ENCODE measurements around the gene LCN12. TPM values are rescaled to one million over a fixed set of nuclear protein-coding genes. Genes with fewer than 3 reads are reported as not detected.

The LCN12 gene
- total and polyA plus RNA-seq, 3 experiments from 2014 or later = 0.85 to 1.3 TPM; not detected in 1

- peaks cover 58% of the 10 kb centered on the region for H3K4me1 ChIP-seq (ENCODE audit: insufficient read depth, low read length)
- peak within 1 kb of the TSS; percentile 96 to 99 (median 97) for H3K27ac Mint-ChIP-seq
These were observed 44.6 kb downstream of the LCN12 start, which contains the start of gene CLIC3 for GRCh38 chr9:136996361-136997292. TSS of gene CLIC3 (minus strand) at chr9:136996568. CDS start at chr9:136996543, 25 bp downstream.

GRCh38 chr9:136997371-136997770, 45.3 kb downstream of the LCN12 start:
- H3K4me3 Mint-ChIP-seq = peak overlapping the region; percentile 77 to 94 (median 85)
- ChIA-PET POLR2A (interaction anchor here (0.8 to 1.0 kb wide), 3 partner anchors 12 to 49 kb away, joined by 3 to 5 read pairs (median 4); no protein-coding TSS in a partner anchor), CTCF (interaction anchor here (1.1 to 6.7 kb wide), 5 partner anchors 12 to 153 kb away, joined by 3 to 72 read pairs (median 5); partner anchors contain the start of genes ABCA2 and FUT7)
- peak overlapping the region; percentile 51 for H3K4me3 ChIP-seq (ENCODE audit: low read length)
- peak overlapping the region; percentile 94 to 99 (median 96) for H3K27ac Mint-ChIP-seq
- H3K27ac ChIP-seq (ENCODE audit: low read depth, low read length) = peak overlapping the region; percentile 62
- H3K36me3 ChIP-seq (ENCODE audit: insufficient read depth, low read length) = no peaks in the 10 kb centered on the region
- H3K27me3 Mint-ChIP-seq = no peaks in the 10 kb centered on the region
- H3K27me3 ChIP-seq (ENCODE audit: insufficient read depth, low read length, poor library complexity, severe bottlenecking) = no peaks in the 10 kb centered on the region
- peaks cover 58% of the 10 kb centered on the region for H3K4me1 ChIP-seq (ENCODE audit: insufficient read depth, low read length)
- no peaks in the 10 kb centered on the region for H3K9me3 ChIP-seq (ENCODE audit: low read length)
- peaks cover 44 to 70% (median 44%) of the 10 kb centered on the region in 3 donors for H3K4me1 Mint-ChIP-seq
- H3K9me3 Mint-ChIP-seq = no peaks in the 10 kb centered on the region
- H3K36me3 Mint-ChIP-seq = peaks cover 0 to 17% (median 0%) of the 10 kb centered on the region in 3 donors
- DNase-seq = peak in 2 of 5 donors; percentile 27 to 31

More at GRCh38 chr9:136996361-136997292, 44.6 kb downstream of the LCN12 start, which contains the start of gene CLIC3:
- ChIA-PET CTCF (interaction anchor here (0.6 to 6.7 kb wide), 14 partner anchors 9 to 204 kb away, joined by 3 to 72 read pairs (median 5); partner anchors contain the start of genes ABCA2, AJM1, C8G and FBXW5), POLR2A (interaction anchor here (0.5 to 1.6 kb wide), 10 partner anchors 11 to 68 kb away, joined by 3 to 11 read pairs (median 3); partner anchors contain the start of genes C8G and FBXW5)
- Histone ChIP-seq H3K36me3 (ENCODE audit: insufficient read depth, low read length) (no peaks in the 10 kb centered on the region), H3K27me3 (ENCODE audit: insufficient read depth, low read length, poor library complexity, severe bottlenecking) (no peaks in the 10 kb centered on the region), H3K9me3 (ENCODE audit: low read length) (no peaks in the 10 kb centered on the region), H3K27ac (ENCODE audit: low read depth, low read length) (peak within 1 kb of the TSS; percentile 62), H3K4me3 (ENCODE audit: low read length) (peak within 1 kb of the TSS; percentile 51)
- no peaks in the 10 kb centered on the region for H3K27me3 Mint-ChIP-seq
- no peaks in the 10 kb centered on the region for H3K9me3 Mint-ChIP-seq
- H3K36me3 Mint-ChIP-seq = peaks cover 0 to 17% (median 0%) of the 10 kb centered on the region in 3 donors
- H3K4me1 Mint-ChIP-seq = peaks cover 44 to 71% (median 44%) of the 10 kb centered on the region in 3 donors
- H3K4me3 Mint-ChIP-seq = peak within 1 kb of the TSS; percentile 77 to 94 (median 85)
- peak; percentile 64 to 85 (median 70) for DNase-seq

GRCh38 chr9:136997830-136998234, 45.8 kb downstream of the LCN12 start:
- Mint-ChIP-seq H3K27me3 (no peaks in the 10 kb centered on the region), H3K4me3 (peak overlapping the region; percentile 77 to 94 (median 85)), H3K36me3 (peaks cover 0 to 13% (median 0%) of the 10 kb centered on the region in 3 donors), H3K4me1 (peaks cover 44 to 66% (median 44%) of the 10 kb centered on the region in 3 donors), H3K27ac (peak overlapping the region; percentile 94 to 99 (median 96)), H3K9me3 (no peaks in the 10 kb centered on the region)
- ChIA-PET CTCF (interaction anchor here (1.1 to 6.7 kb wide), 3 partner anchors 31 to 154 kb away, joined by 3 to 72 read pairs (median 6); partner anchors contain the start of genes ABCA2 and FUT7), POLR2A (interaction anchor here (0.7 to 1.0 kb wide), 2 partner anchors 20 to 59 kb away, joined by 4 to 5 read pairs; no protein-coding TSS in a partner anchor)
- H3K4me3 ChIP-seq (ENCODE audit: low read length) = no peak overlapping the region
- no peaks in the 10 kb centered on the region for H3K27me3 ChIP-seq (ENCODE audit: insufficient read depth, low read length, poor library complexity, severe bottlenecking)
- H3K27ac ChIP-seq (ENCODE audit: low read depth, low read length) = peak overlapping the region; percentile 62
- peak in 3 of 5 donors; percentile 41 to 67 (median 66) for DNase-seq
- no peaks in the 10 kb centered on the region for H3K36me3 ChIP-seq (ENCODE audit: insufficient read depth, low read length)
- H3K4me1 ChIP-seq (ENCODE audit: insufficient read depth, low read length) = peaks cover 58% of the 10 kb centered on the region
- H3K9me3 ChIP-seq (ENCODE audit: low read length) = no peaks in the 10 kb centered on the region

- Mint-ChIP-seq H3K36me3 (peaks cover 0 to 3% (median 0%) of the 10 kb centered on the region in 3 donors), H3K9me3 (no peaks in the 10 kb centered on the region), H3K27ac (peak overlapping the region; percentile 84 to 96 (median 91)), H3K4me3 (peak overlapping the region; percentile 62 to 93 (median 79)), H3K27me3 (no peaks in the 10 kb centered on the region), H3K4me1 (peaks cover 38 to 60% (median 40%) of the 10 kb centered on the region in 3 donors)
- DNase-seq = peak in 2 of 5 donors; percentile 29 to 61
- Histone ChIP-seq H3K4me1 (ENCODE audit: insufficient read depth, low read length) (peaks cover 46% of the 10 kb centered on the region), H3K27me3 (ENCODE audit: insufficient read depth, low read length, poor library complexity, severe bottlenecking) (no peaks in the 10 kb centered on the region), H3K9me3 (ENCODE audit: low read length) (no peaks in the 10 kb centered on the region), H3K4me3 (ENCODE audit: low read length) (no peak overlapping the region), H3K36me3 (ENCODE audit: insufficient read depth, low read length) (no peaks in the 10 kb centered on the region), H3K27ac (ENCODE audit: low read depth, low read length) (peak overlapping the region; percentile 43)
- CTCF ChIA-PET = interaction anchor here (0.7 to 4.0 kb wide), 9 partner anchors 7 to 201 kb away, joined by 3 to 26 read pairs (median 6); partner anchors contain the start of genes FUT7 and PAXX
- POLR2A ChIA-PET = interaction anchor here (0.6 to 1.5 kb wide), 11 partner anchors 8 to 158 kb away, joined by 3 to 15 read pairs (median 4); partner anchors contain the start of genes AJM1, MAN1B1, PAXX and SAPCD2
These were observed 48.3 kb downstream of the LCN12 start for GRCh38 chr9:137000177-137000930.

- Histone ChIP-seq H3K4me1 (ENCODE audit: insufficient read depth, low read length) (peaks cover 32% of the 10 kb centered on the region), H3K4me3 (ENCODE audit: low read length) (no peak overlapping the region), H3K27ac (ENCODE audit: low read depth, low read length) (no peak overlapping the region), H3K36me3 (ENCODE audit: insufficient read depth, low read length) (no peaks in the 10 kb centered on the region), H3K27me3 (ENCODE audit: insufficient read depth, low read length, poor library complexity, severe bottlenecking) (no peaks in the 10 kb centered on the region), H3K9me3 (ENCODE audit: low read length) (no peaks in the 10 kb centered on the region)
- H3K27me3 Mint-ChIP-seq = no peaks in the 10 kb centered on the region
- POLR2A ChIA-PET = interaction anchor here (0.6 kb wide), 1 partner anchor 194 kb away, joined by 3 read pairs; no protein-coding TSS in a partner anchor
- no peak overlapping the region for H3K4me3 Mint-ChIP-seq
- CTCF ChIA-PET = interaction anchor here (2.4 to 4.0 kb wide), 5 partner anchors 9 to 54 kb away, joined by 5 to 26 read pairs (median 18); partner anchors contain the start of genes FUT7 and PAXX
- DNase-seq = no peak
- H3K9me3 Mint-ChIP-seq = no peaks in the 10 kb centered on the region
- no peaks in the 10 kb centered on the region for H3K36me3 Mint-ChIP-seq
- H3K4me1 Mint-ChIP-seq = peaks cover 35 to 55% (median 44%) of the 10 kb centered on the region in 3 donors
- no peak overlapping the region for H3K27ac Mint-ChIP-seq
These were observed 50.0 kb downstream of the LCN12 start for GRCh38 chr9:137001857-137002645.

- no peaks in the 10 kb centered on the region for H3K27me3 Mint-ChIP-seq
- Histone ChIP-seq H3K27me3 (ENCODE audit: insufficient read depth, low read length, poor library complexity, severe bottlenecking) (no peaks in the 10 kb centered on the region), H3K36me3 (ENCODE audit: insufficient read depth, low read length) (no peaks in the 10 kb centered on the region), H3K27ac (ENCODE audit: low read depth, low read length) (no peak overlapping the region), H3K9me3 (ENCODE audit: low read length) (no peaks in the 10 kb centered on the region), H3K4me3 (ENCODE audit: low read length) (no peak overlapping the region), H3K4me1 (ENCODE audit: insufficient read depth, low read length) (peaks cover 26% of the 10 kb centered on the region)
- no peaks in the 10 kb centered on the region for H3K36me3 Mint-ChIP-seq
- ChIA-PET POLR2A (no interaction called here), CTCF (interaction anchor here (2.4 to 4.0 kb wide), 6 partner anchors 10 to 55 kb away, joined by 5 to 26 read pairs (median 16); partner anchors contain the start of genes ABCA2, FUT7 and PAXX)
- peaks cover 31 to 50% (median 41%) of the 10 kb centered on the region in 3 donors for H3K4me1 Mint-ChIP-seq
- no peak overlapping the region for H3K27ac Mint-ChIP-seq
- no peak overlapping the region for H3K4me3 Mint-ChIP-seq
- no peak for DNase-seq
- no peaks in the 10 kb centered on the region for H3K9me3 Mint-ChIP-seq
These were observed 50.6 kb downstream of the LCN12 start for GRCh38 chr9:137002646-137003041.

All from CD8-positive, alpha-beta memory T cell (primary cell).